Ovary (tissue), 9 donors: Measurements from ENCODE around the gene DNAJC24. TPM values are rescaled to one million over a fixed set of nuclear protein-coding genes. Genes with fewer than 3 reads are reported as not detected.

Experiments used
- DNase-seq, 5 donors: peaks; one replicate each; pipeline ENCODE4 v3.0.0-alpha.2; 2019 to 2020
- H3K27ac ChIP-seq, 2 donors: fragments of 200-600 bp; one replicate each; pipeline versions ENCODE4 v1.5.1 to v1.8.0; 2019 to 2022
- H3K27me3 ChIP-seq: fragments of 200-600 bp; one replicate; pipeline ENCODE4 v1.8.0; 2022
- H3K36me3 ChIP-seq: fragments of 200-600 bp; sonication (generic); one replicate; pipeline ENCODE4 v1.5.1; 2019
- H3K4me1 ChIP-seq: one replicate; pipeline ENCODE4 v1.8.1; 2013; ENCODE audit warnings: mild to moderate bottlenecking, moderate library complexity; ENCODE audit not compliant: insufficient read depth
- H3K4me3 ChIP-seq: fragments of 200-600 bp; sonication (generic); one replicate; pipeline ENCODE4 v1.5.1; 2017
- H3K9me3 ChIP-seq, 2 donors: fragments of 200-600 bp in 1 of 2; sonication (generic) in 1 of 2; one replicate each; pipeline versions ENCODE4 v1.5.1 to v1.8.1; 2013 to 2019; ENCODE audit warnings: mild to moderate bottlenecking in 1 of 2, moderate library complexity in 1 of 2
- CTCF ChIP-seq, 3 donors: fragments of 450-650 bp in 2 of 3; fragments of 200-600 bp in 1 of 3; IDR thresholded peaks; one replicate each; pipeline versions ENCODE4 v1.5.1 to v1.8.0; 2016 to 2022; ENCODE audit warnings: antibody characterized with exemption in 3 of 3, mild to moderate bottlenecking in 1 of 3
- EP300 ChIP-seq: sonication (generic); formaldehyde crosslinking; IDR thresholded peaks from one replicate; pipeline ENCODE4 v1.6.1; 2017; ENCODE audit warnings: antibody characterized with exemption
- POLR2A ChIP-seq: fragments of 450-650 bp; IDR thresholded peaks from one replicate; pipeline ENCODE4 v1.6.1; 2017; ENCODE audit warnings: antibody characterized with exemption, mild to moderate bottlenecking, moderate library complexity
- WGBS, 3 donors: extraction: QIAGEN DNeasy Blood & Tissue Kit in 1 of 3; methylation state at CpG; one replicate each; pipeline versions ENCODE4 v1.1.5 to v1.1.7; 2013 to 2017; 5-methylcytosine and 5-hydroxymethylcytosine counted together
- intact Hi-C, 4 donors: fragments of 100-400 bp; cut with DNase I; formaldehyde crosslinking; loops; one replicate each; pipeline versions ENCODE4 v1.11.0 to v1.15.1; 2022 to 2023
- polyA plus RNA-seq, 2 donors: library from polyadenylated mRNA; stranded (reverse); fragments of 200-250 nt in 1 of 2; fragments of 350-450 nt in 1 of 2; fragmentation: Illumina TruSeq in 1 of 2; extraction: RNeasy Lipid Tissue Mini Kit (QIAGEN cat#74804) in 1 of 2; gene quantifications; one replicate each; pipeline ENCODE4 v1.2.3, GENCODE V29; 2013 to 2014
- total RNA-seq, 7 donors: library from RNA; depleted of rRNA in 2 of 7; stranded (reverse); fragments of >200 nt in 2 of 7; fragmentation: NEBNext Ultra II Directional in 3 of 7; extraction: Animal tissue kit (Norgen Biotek cat#: 25700) in 3 of 7; gene quantifications; one replicate each; pipeline versions ENCODE4 v1.1.0 to v1.2.4, GENCODE V29; 2016 to 2023
- donor health status: DM: no; HTN: no; CAD: no; lungs with moderate emphysema.
- donor health status: DM: no; HTN: no; CAD: no.
- donor health status: Bipolar disorder and iron deficiency.
- donor health status: DM: yes; HTN: yes; CAD: no.
- donor health status: DM: no; HTN: no; CAD: no.
- donor health status: DM: yes; HTN: yes; CAD: no.

DNAJC24 gene
- total and polyA plus RNA-seq, 9 donors = 5.3 to 15.2 (median 10.9) TPM

GRCh38 chr11:31361743-31362142 lies 7.9 kb upstream of the DNAJC24 start:
- Histone ChIP-seq H3K27me3 (no peaks in the 10 kb centered on the region), H3K9me3 (no peaks in the 10 kb centered on the region), H3K36me3 (no peaks in the 10 kb centered on the region), H3K27ac (no peak overlapping the region), H3K4me3 (no peak overlapping the region), H3K4me1 (no peaks in the 10 kb centered on the region)
- 84 to 89% (median 85%) methylated on average over 4 of the region's 4 CpGs for WGBS, 3 donors
- intact Hi-C loops = no loop called here
- TF ChIP-seq POLR2A (no peak), EP300 (no peak), CTCF (IDR thresholded peaks at IDR 0.05) (no peak)
- DNase-seq = no peak

- DNase-seq = no peak
- H3K36me3 ChIP-seq = no peaks in the 10 kb centered on the region
- TF ChIP-seq POLR2A = no peak
- TF ChIP-seq EP300 = no peak
- no peak for TF ChIP-seq CTCF (IDR thresholded peaks at IDR 0.05)
These were observed 2.9 kb upstream of the DNAJC24 start for GRCh38 chr11:31366795-31367194.

GRCh38 chr11:31375879-31376278 lies 6.2 kb downstream of the DNAJC24 start:
- H3K9me3 ChIP-seq = no peaks in the 10 kb centered on the region
- 95 to 99% (median 99%) methylated on average over 5 of the region's 5 CpGs for WGBS, 3 donors

More at GRCh38 chr11:31366795-31367194, 2.9 kb upstream of the DNAJC24 start:
- Histone ChIP-seq H3K4me3 (no peak overlapping the region), H3K27me3 (no peaks in the 10 kb centered on the region), H3K27ac (no peak overlapping the region), H3K9me3 (no peaks in the 10 kb centered on the region), H3K4me1 (no peaks in the 10 kb centered on the region)
- intact Hi-C loops = no loop called here
- WGBS, 3 donors = 88 to 91% (median 91%) methylated on average over 4 of the region's 4 CpGs

GRCh38 chr11:31383116-31383515 lies 13.5 kb downstream of the DNAJC24 start:
- H3K4me3 ChIP-seq = no peak overlapping the region
- no peaks in the 10 kb centered on the region for H3K27me3 ChIP-seq
- intact Hi-C loops = no loop called here
- H3K4me1 ChIP-seq = no peaks in the 10 kb centered on the region
- DNase-seq = no peak
- H3K36me3 ChIP-seq = no peaks in the 10 kb centered on the region
- H3K9me3 ChIP-seq = no peaks in the 10 kb centered on the region
- TF ChIP-seq POLR2A (no peak), CTCF (IDR thresholded peaks at IDR 0.05) (no peak), EP300 (no peak)
- 82 to 85% (median 83%) methylated on average over 1 of the region's 1 CpG for WGBS, 3 donors
- H3K27ac ChIP-seq = no peak overlapping the region

More at GRCh38 chr11:31375879-31376278, 6.2 kb downstream of the DNAJC24 start:
- TF ChIP-seq CTCF (IDR thresholded peaks at IDR 0.05) (no peak), EP300 (no peak), POLR2A (no peak)
- DNase-seq = no peak
- Histone ChIP-seq H3K4me3 (no peak overlapping the region), H3K27me3 (no peaks in the 10 kb centered on the region), H3K27ac (no peak overlapping the region), H3K4me1 (no peaks in the 10 kb centered on the region), H3K36me3 (no peaks in the 10 kb centered on the region)
- intact Hi-C loops = no loop called here
